Measurements from ENCODE around the gene EIF2A. TPM values are rescaled to one million over a fixed set of nuclear protein-coding genes. Genes with fewer than 3 reads are reported as not detected.

EIF2A gene
- total and polyA plus RNA-seq, 8 donors, result 46.4 to 89.1 (median 63.9) TPM

DNA sequence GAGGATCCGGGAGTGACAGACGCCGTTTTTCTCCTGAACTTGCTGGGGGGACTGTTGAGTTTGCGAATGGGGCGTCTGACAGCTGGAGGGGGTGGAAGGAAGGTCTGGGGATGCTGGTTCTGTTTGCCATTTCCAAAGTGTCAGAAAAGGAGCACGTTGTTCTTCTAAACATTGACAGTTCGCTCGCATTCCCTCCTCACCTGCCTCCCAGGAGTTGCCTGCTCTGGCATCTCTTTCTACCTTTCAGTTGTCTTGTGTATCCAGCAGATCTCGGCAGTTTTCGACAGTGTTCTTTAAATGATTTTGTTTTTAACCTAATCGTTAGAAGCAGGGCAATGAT lies 57.4 kb downstream of the EIF2A start:
- Histone ChIP-seq H3K27me3 (no peaks in the 10 kb centered on the region), H3K36me3 (no peaks in the 10 kb centered on the region), H3K4me1 (peaks cover 4 to 37% (median 33%) of the 10 kb centered on the region in 3 donors), H3K27ac (peak overlapping the region; percentile 79 to 93 (median 90)), H3K9me3 (no peaks in the 10 kb centered on the region), H3K4me3 (peak overlapping the region; percentile 68 to 81 (median 76))
- no peak for FAIRE-seq
- TF ChIP-seq CTCF (IDR thresholded peaks at IDR 0.05), result no peak
- ATAC-seq, result peak in 3 of 4 donors; percentile 8 to 15 (median 9)
- no peak for DNase-seq
- intact Hi-C loops (cut with DNase I), result no loop called here
- 0% methylated on average over 11 of the region's 11 CpGs for WGBS, 2 donors

GRCh38 chr3:150605998-150606641 lies 59.5 kb downstream of the EIF2A start:
- Histone ChIP-seq H3K4me1 (peaks cover 4 to 44% (median 37%) of the 10 kb centered on the region in 3 donors), H3K36me3 (no peaks in the 10 kb centered on the region), H3K27me3 (no peaks in the 10 kb centered on the region), H3K9me3 (no peaks in the 10 kb centered on the region), H3K4me3 (no peak overlapping the region), H3K27ac (no peak overlapping the region)
- 81 to 82% methylated on average over 9 of the region's 9 CpGs for WGBS, 2 donors
- FAIRE-seq, result no peak
- intact Hi-C loops (cut with DNase I), result no loop called here
- no peak for DNase-seq
- no peak for TF ChIP-seq CTCF (IDR thresholded peaks at IDR 0.05)
- no peak for ATAC-seq

- 48 to 52% methylated on average over 8 of the region's 8 CpGs for WGBS, 2 donors
- Histone ChIP-seq H3K9me3 (no peaks in the 10 kb centered on the region), H3K27me3 (no peaks in the 10 kb centered on the region), H3K4me1 (peaks cover 4 to 40% (median 37%) of the 10 kb centered on the region in 3 donors), H3K36me3 (peaks cover 0 to 7% (median 0%) of the 10 kb centered on the region in 3 donors), H3K4me3 (no peak overlapping the region), H3K27ac (no peak overlapping the region)
- FAIRE-seq (no peak), ATAC-seq (no peak), DNase-seq (no peak)
- intact Hi-C loops (cut with DNase I), result no loop called here
- no peak for TF ChIP-seq CTCF (IDR thresholded peaks at IDR 0.05)
These were observed 60.9 kb downstream of the EIF2A start for GRCh38 chr3:150607267-150608065.

GRCh38 chr3:150609988-150610387 lies 63.4 kb downstream of the EIF2A start:
- no peak for TF ChIP-seq CTCF (IDR thresholded peaks at IDR 0.05)

More at GRCh38 chr3:150609988-150610387, 63.4 kb downstream of the EIF2A start:
- no peak for FAIRE-seq
- Histone ChIP-seq H3K36me3 (peaks cover 0 to 7% (median 0%) of the 10 kb centered on the region in 3 donors), H3K27ac (no peak overlapping the region), H3K27me3 (no peaks in the 10 kb centered on the region), H3K4me3 (no peak overlapping the region), H3K4me1 (peaks cover 0 to 35% (median 30%) of the 10 kb centered on the region in 3 donors), H3K9me3 (no peaks in the 10 kb centered on the region)
- intact Hi-C loops (cut with DNase I), result no loop called here
- ATAC-seq, result no peak
- DNase-seq, result no peak
- WGBS, 2 donors, result 0 to 2% methylated on average over 1 of the region's 1 CpG

Data from pancreas (tissue), 10 donors.